Measurements from ENCODE around the gene PREX1.

Gene PREX1

DNA sequence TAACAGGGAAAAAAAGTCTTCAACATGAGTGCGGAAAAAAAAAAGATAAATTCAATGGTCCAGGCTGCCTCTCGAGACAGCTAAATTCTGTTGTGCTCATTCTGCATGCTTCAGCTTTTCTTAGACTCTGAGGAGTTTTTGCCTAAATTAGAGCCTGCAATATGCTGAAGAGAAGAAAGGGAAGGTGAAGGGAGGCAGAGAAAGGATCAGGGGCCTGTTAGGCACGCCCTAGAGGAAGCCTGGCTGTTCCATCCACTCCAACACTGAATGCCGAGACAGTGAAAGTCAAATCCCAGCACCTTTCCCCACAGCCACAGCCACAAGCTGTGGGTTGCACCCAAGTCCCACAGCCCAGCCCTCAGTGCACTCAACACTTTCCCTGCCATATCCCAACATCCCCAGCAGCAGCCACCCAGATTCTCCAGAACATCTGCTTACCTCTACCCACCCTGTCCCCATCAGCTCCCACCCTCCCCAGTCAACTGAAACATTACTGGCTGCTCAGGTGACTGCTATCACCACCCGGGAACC lies 37.3 kb downstream of the PREX1 start:
- Histone ChIP-seq H3K9ac (ENCODE audit: low read length) (no peak overlapping the region), H3K4me3 (ENCODE audit: low read depth, low read length) (no peak overlapping the region), H3K9me3 (ENCODE audit: control insufficient read depth, insufficient read depth, low read depth, low read length) (no peaks in the 10 kb centered on the region), H3K27me3 (ENCODE audit: control insufficient read depth, insufficient read depth, low read length) (no peaks in the 10 kb centered on the region), H3K36me3 (ENCODE audit: control insufficient read depth, insufficient read depth, low read length) (no peaks in the 10 kb centered on the region), H3K4me1 (ENCODE audit: control insufficient read depth, insufficient read depth, low read length) (peaks cover 18% of the 10 kb centered on the region), H3K27ac (ENCODE audit: low read depth, low read length) (no peak overlapping the region)

DNA sequence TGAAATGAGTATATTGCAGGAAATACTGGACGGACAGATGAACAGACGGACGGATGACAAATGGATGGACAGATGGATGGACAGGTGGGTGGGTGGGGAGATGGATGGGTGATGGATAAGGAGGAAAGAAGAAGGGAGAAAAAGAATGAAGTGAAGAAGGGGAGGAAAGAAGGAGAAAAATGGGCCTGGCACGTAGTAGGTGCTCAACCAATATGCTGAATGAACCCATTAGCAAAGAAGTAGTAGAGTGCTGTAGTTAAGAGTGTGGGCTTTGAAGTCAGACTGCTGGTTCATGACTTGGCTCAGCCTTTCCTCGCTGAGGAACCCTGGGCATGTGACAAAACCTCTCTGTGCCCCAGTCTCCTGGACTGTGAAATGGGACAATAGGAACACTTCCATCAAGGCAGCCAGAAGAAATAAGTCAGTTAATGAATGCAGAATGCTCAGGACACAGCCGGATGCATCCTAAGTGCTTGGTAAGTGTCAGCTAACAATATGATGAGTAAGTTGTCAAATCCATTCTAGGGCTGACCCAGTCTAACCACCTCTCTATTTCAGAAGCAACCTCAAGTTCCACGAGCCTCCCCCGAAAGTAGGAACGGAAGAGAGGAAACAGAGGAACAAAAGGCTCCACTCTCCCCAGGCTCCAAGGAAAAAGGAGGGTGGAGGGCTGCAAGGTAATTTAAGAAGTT lies 37.9 kb downstream of the PREX1 start:
- H3K27me3 ChIP-seq (ENCODE audit: control insufficient read depth, insufficient read depth, low read length), result no peaks in the 10 kb centered on the region
- no peak overlapping the region for H3K9ac ChIP-seq (ENCODE audit: low read length)
- H3K36me3 ChIP-seq (ENCODE audit: control insufficient read depth, insufficient read depth, low read length), result no peaks in the 10 kb centered on the region
- no peaks in the 10 kb centered on the region for H3K9me3 ChIP-seq (ENCODE audit: control insufficient read depth, insufficient read depth, low read depth, low read length)
- peaks cover 18% of the 10 kb centered on the region for H3K4me1 ChIP-seq (ENCODE audit: control insufficient read depth, insufficient read depth, low read length)
- no peak overlapping the region for H3K4me3 ChIP-seq (ENCODE audit: low read depth, low read length)
- H3K27ac ChIP-seq (ENCODE audit: low read depth, low read length), result no peak overlapping the region

DNA sequence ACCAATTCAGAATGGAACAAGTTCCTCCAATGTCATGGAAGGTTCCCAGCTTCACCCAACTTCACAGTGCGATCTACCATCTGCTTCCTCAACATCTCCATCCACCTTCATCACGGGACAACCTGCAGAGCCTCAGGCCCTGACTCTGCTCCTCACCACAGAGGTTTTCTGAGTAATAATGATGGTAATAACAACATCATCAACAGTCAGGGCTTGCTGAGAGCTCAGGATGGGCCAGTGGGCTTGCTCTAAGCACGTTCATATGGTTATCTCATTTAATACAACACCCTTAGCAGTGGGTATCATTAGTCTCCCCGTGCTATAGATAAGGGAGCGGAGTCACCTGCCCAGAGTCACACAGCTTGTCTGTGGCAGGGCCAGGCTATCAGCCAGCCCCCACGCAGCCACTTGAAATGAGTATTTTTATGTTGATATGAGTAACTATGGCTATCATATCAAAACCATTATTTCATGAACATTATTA lies 38.6 kb downstream of the PREX1 start:
- Histone ChIP-seq H3K27ac (ENCODE audit: low read depth, low read length) (no peak overlapping the region), H3K36me3 (ENCODE audit: control insufficient read depth, insufficient read depth, low read length) (no peaks in the 10 kb centered on the region), H3K27me3 (ENCODE audit: control insufficient read depth, insufficient read depth, low read length) (no peaks in the 10 kb centered on the region), H3K4me3 (ENCODE audit: low read depth, low read length) (no peak overlapping the region), H3K9ac (ENCODE audit: low read length) (no peak overlapping the region), H3K9me3 (ENCODE audit: control insufficient read depth, insufficient read depth, low read depth, low read length) (no peaks in the 10 kb centered on the region), H3K4me1 (ENCODE audit: control insufficient read depth, insufficient read depth, low read length) (peaks cover 11% of the 10 kb centered on the region)

DNA sequence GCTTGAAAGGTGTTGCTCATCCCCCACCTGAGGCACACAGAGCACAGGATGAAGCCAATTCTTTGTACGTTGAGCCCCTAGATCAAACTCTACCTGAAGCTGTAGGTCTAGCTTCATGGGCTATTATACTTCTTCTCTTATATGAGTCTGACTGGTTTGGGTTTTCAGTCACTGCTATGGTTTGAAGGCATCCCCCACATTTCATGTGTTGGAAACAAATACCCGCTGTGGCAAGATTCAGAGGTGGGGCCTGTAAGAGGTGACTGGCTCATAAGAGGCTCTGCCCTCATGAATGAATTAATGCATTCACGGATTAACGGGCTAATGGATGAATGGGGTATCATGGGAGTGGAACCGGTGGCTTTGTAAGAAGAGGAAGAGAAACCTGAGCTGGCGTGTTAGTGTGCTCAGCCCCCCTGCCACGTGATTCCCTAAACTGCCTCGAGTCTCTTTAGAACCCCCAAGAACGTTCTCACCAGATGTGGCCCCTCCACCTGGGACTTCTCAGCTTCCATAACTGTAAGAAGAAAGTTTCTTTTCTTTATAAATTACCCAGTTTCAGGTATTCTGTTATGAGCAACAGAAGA lies 39.2 kb downstream of the PREX1 start:
- no peak overlapping the region for H3K9ac ChIP-seq (ENCODE audit: low read length)
- H3K4me3 ChIP-seq (ENCODE audit: low read depth, low read length), result no peak overlapping the region
- no peaks in the 10 kb centered on the region for H3K27me3 ChIP-seq (ENCODE audit: control insufficient read depth, insufficient read depth, low read length)
- peaks cover 7% of the 10 kb centered on the region for H3K4me1 ChIP-seq (ENCODE audit: control insufficient read depth, insufficient read depth, low read length)
- no peaks in the 10 kb centered on the region for H3K36me3 ChIP-seq (ENCODE audit: control insufficient read depth, insufficient read depth, low read length)
- H3K9me3 ChIP-seq (ENCODE audit: control insufficient read depth, insufficient read depth, low read depth, low read length), result no peaks in the 10 kb centered on the region
- no peak overlapping the region for H3K27ac ChIP-seq (ENCODE audit: low read depth, low read length)

DNA sequence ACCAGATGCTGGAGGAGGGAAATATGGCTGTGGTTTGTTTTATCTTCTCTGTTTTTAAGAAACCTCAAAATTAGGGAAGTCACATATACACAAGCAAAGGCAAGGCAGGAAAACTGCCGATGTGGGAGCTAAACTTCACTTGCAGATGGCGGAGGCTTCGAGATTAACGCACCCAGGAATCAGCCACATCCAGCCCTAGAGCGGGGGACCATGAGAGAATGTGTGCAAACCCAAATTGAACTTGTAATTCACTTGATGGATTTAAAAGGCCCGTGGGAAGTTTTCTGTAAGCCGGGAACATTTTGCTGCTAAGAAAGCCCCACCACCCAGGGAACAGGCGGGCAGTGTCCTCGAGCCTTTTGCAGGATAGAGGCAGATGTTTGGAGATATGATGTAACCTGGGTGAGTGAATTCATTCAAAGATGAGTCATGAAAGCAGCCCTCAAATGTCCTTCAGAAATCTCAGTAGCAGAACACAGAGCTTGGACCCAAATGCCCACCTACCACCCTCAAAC lies 39.9 kb downstream of the PREX1 start:
- H3K27ac ChIP-seq (ENCODE audit: low read depth, low read length), result no peak overlapping the region
- peaks cover 7% of the 10 kb centered on the region for H3K4me1 ChIP-seq (ENCODE audit: control insufficient read depth, insufficient read depth, low read length)
- no peaks in the 10 kb centered on the region for H3K27me3 ChIP-seq (ENCODE audit: control insufficient read depth, insufficient read depth, low read length)
- H3K9me3 ChIP-seq (ENCODE audit: control insufficient read depth, insufficient read depth, low read depth, low read length), result no peaks in the 10 kb centered on the region
- no peak overlapping the region for H3K4me3 ChIP-seq (ENCODE audit: low read depth, low read length)
- no peak overlapping the region for H3K9ac ChIP-seq (ENCODE audit: low read length)
- H3K36me3 ChIP-seq (ENCODE audit: control insufficient read depth, insufficient read depth, low read length), result no peaks in the 10 kb centered on the region

DNA sequence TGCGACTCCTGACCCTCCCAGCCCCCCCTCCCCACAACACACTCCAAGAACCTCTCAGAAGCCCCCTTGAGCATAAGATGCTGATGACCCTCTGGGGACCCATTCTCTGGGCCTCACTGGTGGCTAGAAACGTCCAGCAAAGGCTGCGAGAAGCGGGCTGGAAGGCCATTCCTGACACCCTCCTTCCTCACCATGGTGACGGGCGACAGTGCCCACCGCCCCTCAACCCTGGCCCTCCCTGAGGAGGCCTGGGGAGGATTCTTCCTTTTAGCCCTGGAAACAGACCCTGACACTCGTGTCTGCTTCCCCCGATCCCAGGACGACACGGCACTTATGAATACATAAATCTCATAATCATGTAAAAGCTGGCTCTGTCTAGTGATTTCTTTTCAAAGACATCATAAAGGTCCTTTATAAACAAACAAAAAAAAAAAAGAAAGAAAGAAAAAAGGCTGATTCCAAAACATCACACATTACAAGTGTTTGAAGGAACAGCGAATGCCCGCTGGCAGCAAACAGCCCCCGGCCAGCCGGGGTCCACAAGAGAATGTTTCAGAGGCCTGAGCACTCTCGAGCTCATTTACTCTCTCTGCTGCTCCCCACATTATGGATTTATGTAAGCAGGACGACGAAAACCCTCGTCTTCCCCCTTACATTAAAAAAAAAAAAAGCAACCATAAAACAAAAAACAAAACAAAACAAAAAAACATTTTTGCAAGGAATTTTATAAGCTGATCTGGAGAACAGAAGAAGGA lies 40.7 kb downstream of the PREX1 start:
- Histone ChIP-seq H3K4me3 (ENCODE audit: low read depth, low read length) (no peak overlapping the region), H3K27ac (ENCODE audit: low read depth, low read length) (no peak overlapping the region), H3K36me3 (ENCODE audit: control insufficient read depth, insufficient read depth, low read length) (no peaks in the 10 kb centered on the region), H3K9me3 (ENCODE audit: control insufficient read depth, insufficient read depth, low read depth, low read length) (no peaks in the 10 kb centered on the region), H3K9ac (ENCODE audit: low read length) (no peak overlapping the region), H3K27me3 (ENCODE audit: control insufficient read depth, insufficient read depth, low read length) (no peaks in the 10 kb centered on the region), H3K4me1 (ENCODE audit: control insufficient read depth, insufficient read depth, low read length) (peaks cover 7% of the 10 kb centered on the region)

DNA sequence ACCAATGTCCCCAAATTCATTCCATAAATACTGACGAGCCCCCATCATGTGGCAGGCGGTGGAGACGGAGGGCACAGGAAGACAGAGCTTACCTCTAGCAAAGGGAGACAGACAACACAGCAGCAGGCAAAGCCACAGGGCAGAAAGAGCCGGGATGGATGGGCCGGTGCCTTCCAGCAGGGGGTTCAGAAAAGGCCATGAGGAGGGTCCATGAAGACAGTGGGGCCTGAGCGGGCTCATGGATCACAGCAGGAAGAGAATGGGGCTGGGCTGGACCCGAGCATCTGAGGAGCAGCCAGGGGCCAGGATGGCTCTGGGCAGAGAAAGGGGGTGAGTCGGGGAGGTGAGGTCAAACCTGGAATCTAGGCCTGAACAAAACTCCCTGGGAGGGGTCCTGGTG lies 42.0 kb downstream of the PREX1 start:
- Histone ChIP-seq H3K27me3 (ENCODE audit: control insufficient read depth, insufficient read depth, low read length) (no peaks in the 10 kb centered on the region), H3K9me3 (ENCODE audit: control insufficient read depth, insufficient read depth, low read depth, low read length) (no peaks in the 10 kb centered on the region), H3K27ac (ENCODE audit: low read depth, low read length) (no peak overlapping the region), H3K9ac (ENCODE audit: low read length) (no peak overlapping the region), H3K4me1 (ENCODE audit: control insufficient read depth, insufficient read depth, low read length) (peaks cover 7% of the 10 kb centered on the region), H3K36me3 (ENCODE audit: control insufficient read depth, insufficient read depth, low read length) (no peaks in the 10 kb centered on the region), H3K4me3 (ENCODE audit: low read depth, low read length) (no peak overlapping the region)

DNA sequence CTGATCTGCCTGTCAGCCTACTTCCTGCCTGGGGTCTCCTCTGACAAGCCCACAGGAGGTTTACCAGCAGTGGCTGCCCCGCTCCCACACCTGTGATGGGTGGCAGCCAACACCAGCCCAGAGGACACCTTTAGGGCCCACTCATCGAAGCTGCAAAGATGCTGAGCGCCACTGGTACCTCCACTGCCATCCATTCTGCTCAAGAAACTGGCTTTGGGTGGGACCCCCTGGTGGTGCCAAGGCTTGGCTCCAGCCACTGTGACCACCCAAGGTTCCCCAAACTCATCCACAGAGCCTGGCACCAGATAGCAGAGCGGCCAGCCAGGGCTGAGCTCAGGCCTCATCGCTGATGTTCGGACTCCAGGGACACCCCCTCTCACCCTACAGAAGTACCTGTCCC lies 42.5 kb downstream of the PREX1 start:
- no peak overlapping the region for H3K9ac ChIP-seq (ENCODE audit: low read length)
- peaks cover 7% of the 10 kb centered on the region for H3K4me1 ChIP-seq (ENCODE audit: control insufficient read depth, insufficient read depth, low read length)
- H3K27me3 ChIP-seq (ENCODE audit: control insufficient read depth, insufficient read depth, low read length), result no peaks in the 10 kb centered on the region
- H3K9me3 ChIP-seq (ENCODE audit: control insufficient read depth, insufficient read depth, low read depth, low read length), result no peaks in the 10 kb centered on the region
- no peaks in the 10 kb centered on the region for H3K36me3 ChIP-seq (ENCODE audit: control insufficient read depth, insufficient read depth, low read length)
- H3K4me3 ChIP-seq (ENCODE audit: low read depth, low read length), result no peak overlapping the region
- H3K27ac ChIP-seq (ENCODE audit: low read depth, low read length), result no peak overlapping the region

DNA sequence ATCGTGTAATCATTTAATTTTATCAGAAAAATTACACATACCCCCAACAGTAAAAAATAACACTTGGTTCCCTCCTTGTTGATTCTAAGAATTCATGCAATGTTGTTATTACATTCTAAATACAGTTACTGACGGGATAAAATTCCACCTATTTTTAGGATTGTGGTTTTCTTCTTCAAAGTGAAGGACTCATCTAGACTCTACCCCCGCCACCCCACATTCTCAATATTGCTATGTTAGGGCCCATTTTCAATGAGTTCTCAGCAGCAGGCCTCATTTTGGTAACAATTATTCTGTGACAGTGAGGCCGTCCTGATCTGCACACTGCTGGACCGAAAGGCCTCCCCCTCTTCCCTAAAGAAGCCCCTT lies 43.5 kb downstream of the PREX1 start:
- H3K9me3 ChIP-seq (ENCODE audit: control insufficient read depth, insufficient read depth, low read depth, low read length), result no peaks in the 10 kb centered on the region
- peaks cover 3% of the 10 kb centered on the region; the same call in 1 of the 2 replicates for H3K4me1 ChIP-seq (ENCODE audit: control insufficient read depth, insufficient read depth, low read length)
- no peak overlapping the region for H3K9ac ChIP-seq (ENCODE audit: low read length)
- H3K4me3 ChIP-seq (ENCODE audit: low read depth, low read length), result no peak overlapping the region
- H3K27ac ChIP-seq (ENCODE audit: low read depth, low read length), result no peak overlapping the region
- no peaks in the 10 kb centered on the region for H3K27me3 ChIP-seq (ENCODE audit: control insufficient read depth, insufficient read depth, low read length)
- H3K36me3 ChIP-seq (ENCODE audit: control insufficient read depth, insufficient read depth, low read length), result no peaks in the 10 kb centered on the region

DNA sequence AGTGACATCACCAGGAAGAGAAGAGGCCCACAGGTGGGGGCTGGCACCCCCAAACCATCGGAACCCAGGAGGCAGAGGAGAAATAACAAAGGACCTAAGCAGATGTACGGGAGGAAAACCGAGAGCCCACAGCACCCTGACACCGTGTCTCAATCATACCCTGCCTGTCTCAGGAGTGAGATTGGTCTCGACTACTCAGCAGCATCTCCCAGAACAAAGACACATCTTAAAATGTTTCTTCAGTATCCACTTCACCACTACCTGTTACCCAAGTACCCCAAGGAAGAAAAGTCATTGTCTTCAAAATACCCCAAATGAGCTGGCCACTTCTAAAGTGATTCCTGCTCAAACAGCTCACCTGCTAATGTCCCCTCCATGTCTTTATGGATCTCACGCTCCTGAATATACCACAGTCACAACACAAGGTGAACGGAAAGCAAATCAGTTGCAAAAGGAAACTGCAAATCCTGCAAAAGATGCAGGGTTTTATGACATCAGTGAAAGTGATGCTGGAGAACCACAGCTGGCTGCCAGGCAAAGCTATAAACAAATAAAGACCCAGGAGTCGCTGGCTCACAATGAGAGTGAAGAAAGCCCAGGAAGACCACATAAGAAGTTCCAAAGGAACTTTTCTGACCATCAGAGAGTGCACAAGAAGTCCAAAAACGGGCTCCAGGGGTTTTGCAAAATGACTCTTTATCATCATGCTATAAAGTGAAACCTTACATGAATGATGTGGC lies 44.1 kb downstream of the PREX1 start:
- Histone ChIP-seq H3K27ac (ENCODE audit: low read depth, low read length) (no peak overlapping the region), H3K9me3 (ENCODE audit: control insufficient read depth, insufficient read depth, low read depth, low read length) (no peaks in the 10 kb centered on the region), H3K4me3 (ENCODE audit: low read depth, low read length) (no peak overlapping the region), H3K9ac (ENCODE audit: low read length) (no peak overlapping the region), H3K4me1 (ENCODE audit: control insufficient read depth, insufficient read depth, low read length) (peaks cover 3% of the 10 kb centered on the region; the same call in 1 of the 2 replicates), H3K27me3 (ENCODE audit: control insufficient read depth, insufficient read depth, low read length) (no peaks in the 10 kb centered on the region), H3K36me3 (ENCODE audit: control insufficient read depth, insufficient read depth, low read length) (no peaks in the 10 kb centered on the region)
